Right renal pelvis (tissue), 4 donors: ENCODE measurements around the gene ARL11. TPM values are rescaled to one million over a fixed set of nuclear protein-coding genes. Genes with fewer than 3 reads are reported as not detected.
"Not testable (repeated sequence)": the region's sequence is repeated elsewhere in the genome, so short reads cannot be mapped to it uniquely, and the experiment has no call there.

Experiments used
- DNase-seq, 4 donors: peaks; one replicate each; pipeline ENCODE4 v3.0.0-alpha.2; 2013; ENCODE audit warnings: low read depth in 4 of 4, low spot score in 3 of 4, missing footprints in 1 of 4
- polyA plus RNA-seq, 4 donors: library from polyadenylated mRNA; unstranded; fragments of 120-200 nt; gene quantifications; one replicate each; pipeline ENCODE4 v1.2.1, GENCODE V29; 2013; ENCODE audit not compliant: insufficient read length in 4 of 4

ARL11 gene
- polyA plus RNA-seq, 4 donors = 0.24 to 0.46 (median 0.37) TPM

DNA sequence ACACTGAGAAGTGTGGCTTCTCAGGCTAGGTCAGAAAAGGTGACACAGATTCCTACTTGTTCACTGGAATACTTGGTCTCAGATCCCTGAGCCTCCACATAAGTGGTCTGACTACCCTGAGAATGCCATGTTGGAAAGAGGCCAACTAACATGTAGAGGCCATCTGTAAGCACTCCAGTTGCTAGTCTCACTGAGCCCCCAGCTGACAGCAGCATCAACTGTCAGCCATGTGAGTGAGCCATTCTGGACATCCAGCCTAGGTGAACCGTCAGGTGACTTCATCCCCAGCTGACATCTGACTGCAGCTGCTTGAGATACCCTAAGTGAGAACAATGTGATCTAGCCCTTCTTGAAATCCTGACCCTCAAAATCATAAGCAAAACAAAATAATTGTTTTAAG lies 18.1 kb upstream of the ARL11 start:
- DNase-seq = no peak

- not testable (repeated sequence) for DNase-seq
Observed at GRCh38 chr13:49612042-49612441, 16.3 kb upstream of the ARL11 start.

DNA sequence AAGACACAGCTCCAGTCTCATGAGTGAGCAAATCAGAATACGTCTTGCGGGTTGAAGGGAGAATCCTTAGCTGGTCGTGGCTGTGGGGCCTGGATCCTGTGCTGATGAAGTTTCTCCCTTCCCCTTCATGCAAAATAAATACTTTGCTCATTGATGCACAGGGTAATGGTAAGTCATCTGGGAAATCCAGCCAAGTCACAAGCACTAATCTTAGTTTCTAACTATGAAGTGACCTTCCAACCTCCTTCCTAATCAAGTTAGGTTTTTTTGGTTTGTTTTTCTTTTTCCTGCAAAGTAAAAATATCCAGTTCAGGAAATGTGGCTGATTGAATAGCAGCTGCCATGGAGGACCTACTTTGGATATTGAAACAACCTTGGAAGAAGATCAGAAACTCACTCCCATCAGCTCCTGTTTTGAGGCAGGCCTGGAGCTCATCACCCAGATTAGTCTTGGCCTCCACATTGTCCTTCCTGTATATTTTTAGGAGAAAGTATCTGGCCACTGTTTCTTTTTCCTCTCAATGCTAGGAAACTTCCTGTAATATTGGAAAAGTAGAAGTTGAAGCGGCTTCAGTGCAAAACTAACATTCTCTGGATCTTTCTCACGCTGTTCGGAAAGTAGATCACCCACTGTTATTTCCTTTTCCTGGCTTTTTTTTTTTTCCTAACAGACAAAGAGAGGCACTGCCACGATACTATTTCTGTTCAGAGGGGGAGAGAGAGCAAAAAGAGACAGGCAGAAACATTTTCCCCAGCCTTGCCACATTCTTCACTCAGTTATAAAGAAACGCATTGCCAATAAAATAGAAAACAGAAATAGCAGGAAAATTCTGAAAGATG lies 12.3 kb upstream of the ARL11 start:
- DNase-seq = no peak

DNA sequence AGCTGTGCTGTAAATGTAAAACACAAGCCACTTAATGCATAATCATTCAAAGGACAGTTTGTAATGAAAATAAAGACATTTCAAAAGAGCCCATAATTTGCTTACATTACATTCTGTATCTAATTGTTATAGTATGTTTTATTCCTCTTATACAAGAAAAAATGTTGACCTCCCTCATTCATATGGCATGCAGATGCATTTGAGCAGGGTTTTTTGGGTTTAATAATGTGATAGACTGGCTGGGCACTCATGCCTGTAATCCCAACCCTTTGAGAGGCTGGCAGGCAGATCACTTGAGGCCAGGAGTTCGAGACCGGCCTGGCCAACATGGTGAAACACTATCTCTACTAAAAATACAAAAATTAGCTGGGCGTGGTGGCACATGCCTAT lies 11.6 kb upstream of the ARL11 start:
- no peak for DNase-seq

- DNase-seq = no peak
Observed at GRCh38 chr13:49620170-49620621, 8.1 kb upstream of the ARL11 start.

GRCh38 chr13:49622174-49622946 lies 5.9 kb upstream of the ARL11 start:
- no peak for DNase-seq

DNA sequence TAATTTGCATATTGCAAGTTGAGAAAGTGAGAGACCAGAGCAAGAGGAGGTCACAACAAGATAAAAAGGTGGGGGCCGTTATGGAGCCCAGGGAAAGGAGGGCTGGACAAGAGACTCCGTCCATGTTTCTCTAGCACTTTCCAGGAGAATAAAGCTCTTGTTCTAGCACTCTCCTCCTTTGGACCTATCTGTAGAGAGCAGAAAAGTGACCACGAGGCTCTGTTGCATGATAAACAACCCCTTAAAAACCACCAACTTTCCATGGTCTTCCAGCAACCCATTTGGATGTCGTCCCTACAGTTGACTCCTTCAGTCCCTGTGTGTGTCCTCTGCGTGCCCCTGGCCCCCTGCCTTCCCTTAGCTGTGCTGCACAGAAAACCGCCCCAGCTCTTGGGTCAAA lies 4.1 kb upstream of the ARL11 start:
- DNase-seq = no peak

- no peak for DNase-seq
Observed at GRCh38 chr13:49625392-49626079, 2.8 kb upstream of the ARL11 start.

DNA sequence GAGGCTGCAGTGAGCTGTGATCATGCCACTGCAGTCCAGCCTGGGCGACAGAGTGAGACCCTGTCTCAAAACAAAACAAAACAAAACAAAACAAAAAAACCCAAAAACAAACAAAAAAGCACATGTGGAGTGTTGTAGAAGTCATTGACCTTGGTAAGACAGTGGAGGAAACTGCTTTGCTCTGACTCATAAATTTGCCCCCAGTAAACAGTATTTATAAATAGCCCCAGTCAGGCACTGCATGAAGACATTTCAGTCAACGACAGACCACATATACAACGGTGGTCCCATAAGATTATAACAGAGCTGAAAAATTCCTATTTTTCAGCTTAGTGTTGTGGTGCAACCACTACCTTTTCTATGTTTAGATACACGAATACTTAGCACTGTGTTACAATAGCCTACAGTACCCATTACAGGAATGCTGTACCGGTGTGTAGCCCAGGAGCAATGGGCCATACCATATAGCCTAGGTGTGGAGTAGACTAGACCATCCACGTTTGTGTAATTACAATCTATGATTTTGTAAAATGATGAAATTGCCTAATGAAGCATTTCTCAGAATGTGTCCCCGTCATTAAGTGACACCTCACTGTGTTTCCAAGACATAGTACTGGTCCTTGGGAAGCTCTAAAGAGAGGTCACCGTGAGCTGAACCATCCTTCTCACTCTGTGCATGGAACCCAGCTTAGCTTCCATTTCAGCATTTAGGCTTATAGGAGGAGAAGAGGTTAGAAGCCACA lies 1.1 kb downstream of the ARL11 start:
- DNase-seq = no peak

DNA sequence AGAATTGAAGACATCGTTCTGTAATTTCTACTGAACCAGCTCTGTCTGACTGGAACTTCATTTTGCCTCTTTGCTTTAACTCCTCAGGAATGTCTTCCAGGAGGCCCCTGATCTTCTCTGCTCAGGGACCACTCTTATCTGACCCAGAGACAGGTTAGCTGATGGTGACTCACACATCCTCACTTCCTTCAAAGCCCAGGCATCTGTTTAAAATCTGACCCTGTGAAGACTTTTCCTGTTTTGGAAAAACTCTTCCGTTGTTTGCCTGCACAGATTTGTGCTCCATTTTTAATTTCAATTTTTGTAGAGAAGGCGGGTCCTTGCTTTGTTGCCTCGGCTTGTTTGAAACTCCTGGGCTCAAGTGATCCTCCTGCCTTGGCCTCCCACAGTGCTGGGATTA lies 1.6 kb downstream of the ARL11 start:
- DNase-seq = no peak

DNA sequence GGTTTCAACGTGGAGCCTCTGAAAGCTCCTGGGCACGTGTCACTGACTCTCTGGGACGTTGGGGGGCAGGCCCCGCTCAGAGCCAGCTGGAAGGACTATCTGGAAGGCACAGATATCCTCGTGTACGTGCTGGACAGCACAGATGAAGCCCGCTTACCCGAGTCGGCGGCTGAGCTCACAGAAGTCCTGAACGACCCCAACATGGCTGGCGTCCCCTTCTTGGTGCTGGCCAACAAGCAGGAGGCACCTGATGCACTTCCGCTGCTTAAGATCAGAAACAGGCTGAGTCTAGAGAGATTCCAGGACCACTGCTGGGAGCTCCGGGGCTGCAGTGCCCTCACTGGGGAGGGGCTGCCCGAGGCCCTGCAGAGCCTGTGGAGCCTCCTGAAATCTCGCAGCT lies 2.3 kb downstream of the ARL11 start:
- DNase-seq = no peak

- DNase-seq = no peak
Observed at GRCh38 chr13:49632156-49632555, 3.8 kb downstream of the ARL11 start.

DNA sequence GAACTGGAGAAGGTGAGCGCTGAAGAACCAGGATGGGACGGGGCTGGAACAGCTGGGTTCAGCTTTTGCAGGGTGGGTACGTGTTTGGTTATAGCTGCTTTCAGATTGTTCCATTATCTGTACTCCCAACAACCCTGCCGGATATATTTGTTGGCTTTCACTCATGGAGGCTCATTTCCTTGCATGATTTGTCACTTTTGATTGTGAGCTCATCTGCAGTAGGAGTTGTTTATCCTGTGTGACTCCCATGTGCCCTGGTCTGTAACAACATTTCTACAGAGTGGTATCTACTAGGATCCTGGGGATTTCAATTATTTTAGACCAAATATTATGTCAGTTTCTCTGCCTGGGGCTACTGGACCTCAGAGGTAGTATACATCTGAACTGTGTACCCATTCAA lies 5.4 kb downstream of the ARL11 start:
- DNase-seq = no peak

GRCh38 chr13:49635599-49636433 lies 7.5 kb downstream of the ARL11 start:
- DNase-seq = peak in 3 of 4 donors; percentile 36 to 46 (median 38)

- no peak for DNase-seq
Observed at GRCh38 chr13:49636705-49637104, 8.4 kb downstream of the ARL11 start.

GRCh38 chr13:49638030-49638743 lies 9.9 kb downstream of the ARL11 start:
- no peak for DNase-seq

GRCh38 chr13:49638744-49639072 lies 10.4 kb downstream of the ARL11 start:
- no peak for DNase-seq

DNA sequence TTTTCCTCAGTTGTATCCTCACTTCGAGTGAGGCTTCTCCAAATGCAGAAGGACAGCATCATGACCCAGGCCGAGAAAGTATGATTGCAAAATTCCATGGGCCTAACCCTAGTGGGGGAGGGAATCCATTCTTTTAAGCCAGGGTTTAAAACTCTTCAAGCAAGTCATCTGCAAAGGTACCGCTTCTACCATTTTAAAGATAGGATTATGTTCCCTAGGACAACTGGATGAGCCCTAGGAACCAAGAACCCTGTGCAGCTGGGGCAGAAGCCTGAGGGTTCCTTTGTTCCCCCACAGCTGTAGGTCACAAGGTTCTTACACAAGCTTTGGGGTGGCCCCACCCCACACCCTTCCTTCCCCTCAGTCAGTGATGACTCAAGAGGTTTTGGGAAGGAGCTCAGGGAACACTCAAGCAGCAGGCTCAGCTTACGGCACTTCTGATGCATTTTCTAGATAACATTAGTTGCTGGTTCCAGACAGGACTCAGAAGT lies 13.5 kb downstream of the ARL11 start:
- DNase-seq = no peak

DNA sequence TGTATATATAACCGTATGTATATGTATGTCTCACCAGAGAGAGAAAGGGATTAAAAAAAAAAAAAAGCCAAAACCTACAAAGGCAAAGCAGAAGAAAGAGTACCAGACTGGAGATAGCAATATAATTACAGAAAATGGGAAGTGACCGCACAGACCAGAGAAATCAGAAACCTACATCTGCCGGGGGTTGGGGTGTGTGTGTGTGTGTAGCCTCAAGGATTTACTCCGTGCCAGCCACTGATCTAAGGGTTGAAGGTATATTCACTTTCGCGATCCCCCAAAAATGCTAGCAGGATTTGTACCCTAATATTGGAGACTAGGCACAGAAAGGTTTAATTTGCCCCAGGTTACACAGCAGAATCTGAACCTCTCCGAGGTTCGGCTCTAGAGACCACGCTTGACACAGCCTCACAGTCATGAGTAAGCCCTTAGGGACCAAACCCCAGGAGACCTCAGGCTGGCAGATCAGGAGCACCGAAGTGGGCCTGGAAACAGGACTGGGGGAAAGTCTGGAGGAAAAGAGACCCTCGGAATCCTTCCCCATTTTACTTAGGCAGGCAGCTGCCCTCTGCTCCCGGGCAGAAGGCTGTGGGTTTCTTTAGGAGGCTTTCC lies 14.8 kb downstream of the ARL11 start:
- no peak for DNase-seq
